HG02678 (cell line): ENCODE data around the gene ATP12A.

Experiments used
- ATAC-seq: cut with Tn5 transposase; IDR thresholded peaks from one replicate; pipeline ENCODE4 v1.9.1; 2021; ENCODE audit warnings: mild to moderate bottlenecking, moderate library complexity; ENCODE audit not compliant: unreplicated experiment

Gene ATP12A

GRCh38 chr13:24662195-24663088 is 17.8 kb upstream of the ATP12A start:
- ATAC-seq, result no peak

GRCh38 chr13:24663089-24663395 is 17.2 kb upstream of the ATP12A start:
- no peak for ATAC-seq

- ATAC-seq, result no peak
Measured at GRCh38 chr13:24663586-24663985, 16.6 kb upstream of the ATP12A start.

DNA sequence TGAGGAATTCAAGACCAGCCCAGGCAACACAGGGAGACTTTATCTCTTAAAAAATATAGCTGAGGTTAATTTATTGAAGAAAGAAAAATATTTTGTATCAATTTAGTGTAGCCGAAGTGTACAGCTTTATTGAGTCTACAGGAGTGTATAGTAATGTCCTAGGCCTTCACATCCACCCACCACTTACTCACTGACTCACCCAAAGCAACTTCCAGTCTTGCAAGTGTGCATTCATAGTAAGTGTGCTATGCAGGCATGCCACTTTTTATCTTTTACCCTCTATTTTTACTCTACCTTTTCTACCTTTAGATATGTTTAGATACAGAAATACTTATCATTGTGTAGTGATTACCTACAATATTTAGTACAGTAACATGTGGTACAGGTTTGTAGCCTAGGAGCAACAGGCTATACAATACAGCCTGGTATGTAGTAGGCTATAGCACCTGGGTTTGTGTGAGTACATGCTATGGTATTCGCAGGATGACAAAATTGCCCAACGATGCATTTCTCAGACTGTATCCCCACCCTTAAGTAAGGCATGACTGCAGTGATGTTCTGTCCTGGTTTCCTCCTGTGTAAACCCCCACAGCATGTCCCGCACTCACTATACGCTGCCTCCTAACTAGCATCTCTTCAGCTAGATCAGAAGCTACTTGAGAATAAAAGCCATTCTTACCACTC is 15.3 kb upstream of the ATP12A start:
- ATAC-seq, result no peak

- ATAC-seq, result no peak
Measured at GRCh38 chr13:24668511-24668910, 11.7 kb upstream of the ATP12A start.

DNA sequence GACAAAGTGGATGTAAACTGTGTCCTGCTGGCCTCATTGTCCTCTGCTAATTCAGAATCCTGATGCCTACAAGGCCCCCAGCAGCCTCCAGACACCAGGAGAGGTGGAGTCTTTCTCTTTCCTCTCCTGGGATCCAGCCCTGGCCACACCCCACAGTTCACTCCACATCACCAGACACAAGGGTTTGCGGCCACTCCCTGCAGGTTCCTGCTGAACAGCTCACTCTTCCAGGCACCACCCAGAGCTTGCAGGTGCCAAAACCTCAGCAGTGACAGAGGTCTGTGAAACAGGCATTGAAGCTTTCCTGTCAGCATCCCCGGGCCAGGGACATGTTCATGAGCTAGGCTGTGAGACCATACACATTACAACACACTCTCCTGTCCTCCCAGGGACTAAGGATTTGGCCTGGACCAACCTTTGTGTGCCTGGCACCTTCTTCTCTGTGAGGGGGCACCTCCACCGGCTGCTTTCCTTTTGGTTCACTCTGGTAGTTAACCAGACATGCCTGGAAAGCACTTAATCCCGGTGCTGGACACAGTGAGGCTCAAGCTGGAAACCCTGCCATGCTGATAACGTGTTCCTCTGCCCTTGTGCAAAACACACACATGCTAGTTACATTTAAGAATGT is 11.1 kb upstream of the ATP12A start:
- no peak for ATAC-seq

- no peak for ATAC-seq
Measured at GRCh38 chr13:24670174-24670573, 10.0 kb upstream of the ATP12A start.

DNA sequence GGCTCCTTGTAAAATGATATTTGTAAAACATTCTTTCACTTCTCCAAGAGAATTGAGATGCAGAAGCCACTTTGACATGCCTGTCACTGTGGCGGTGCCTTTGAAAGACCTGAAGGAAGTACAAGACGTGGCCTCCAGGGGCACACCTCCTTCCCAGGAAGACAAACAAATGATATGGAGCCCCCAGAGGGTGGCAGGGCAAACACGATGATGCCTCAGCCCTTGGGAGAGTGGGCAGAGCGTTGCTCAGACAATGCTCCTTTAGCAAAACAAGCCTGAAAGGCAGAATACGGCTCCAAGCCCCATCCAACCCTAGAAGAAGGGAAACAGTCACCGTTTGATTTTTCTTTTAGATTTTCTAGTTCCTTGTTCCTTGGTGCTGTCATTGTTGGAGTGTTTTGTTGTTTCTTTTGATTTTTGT is 9.2 kb upstream of the ATP12A start:
- ATAC-seq, result no peak

- ATAC-seq, result no peak
Measured at GRCh38 chr13:24671386-24672113, 8.7 kb upstream of the ATP12A start.

DNA sequence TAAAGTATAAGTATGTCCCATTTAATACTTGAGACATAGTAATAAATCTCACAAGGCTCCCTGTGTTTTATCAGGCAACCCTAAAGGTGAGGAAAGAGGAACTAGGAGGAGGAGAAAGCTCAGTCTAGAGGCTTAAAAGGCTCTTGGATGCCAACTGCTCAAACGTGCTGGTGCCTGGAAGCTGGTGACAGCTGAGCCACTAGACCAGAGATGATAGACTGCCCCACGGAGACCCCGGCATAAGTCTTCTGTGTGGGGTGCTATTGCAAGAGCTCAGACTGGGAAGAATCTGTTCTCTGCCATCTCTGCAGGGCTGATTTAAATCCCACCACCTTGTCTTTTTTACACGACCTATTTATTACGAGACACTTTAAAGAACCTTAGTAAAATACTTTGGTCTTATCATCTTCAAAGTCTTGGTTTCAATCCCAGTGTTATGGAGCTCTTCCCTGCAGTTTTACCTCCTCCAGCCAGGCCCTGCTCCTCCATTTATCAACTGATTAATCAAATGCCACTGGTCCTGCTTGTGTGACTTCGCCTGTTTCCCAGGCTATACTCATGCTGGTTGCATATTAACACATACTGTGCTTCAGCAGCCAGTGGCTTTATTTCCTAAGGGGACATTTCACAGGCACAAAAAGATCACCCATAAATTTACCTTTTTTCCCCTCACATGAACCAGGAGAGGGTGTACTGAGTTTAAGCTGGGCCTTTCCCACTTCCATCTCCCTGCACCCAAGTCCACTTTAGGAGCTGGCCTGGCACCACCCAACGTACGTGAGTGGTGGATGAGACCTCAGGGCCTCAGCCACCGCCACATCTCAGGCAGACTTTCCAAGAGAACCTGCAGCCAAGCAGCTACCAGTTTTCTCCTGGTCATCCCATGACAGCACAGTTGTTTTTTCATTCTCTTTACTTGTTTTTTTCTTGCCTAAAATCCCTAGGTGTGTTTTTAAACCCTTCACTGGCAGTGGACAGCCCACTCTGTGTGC is 7.8 kb upstream of the ATP12A start:
- no peak for ATAC-seq

- ATAC-seq, result no peak
Measured at GRCh38 chr13:24675806-24676570, 4.2 kb upstream of the ATP12A start.

DNA sequence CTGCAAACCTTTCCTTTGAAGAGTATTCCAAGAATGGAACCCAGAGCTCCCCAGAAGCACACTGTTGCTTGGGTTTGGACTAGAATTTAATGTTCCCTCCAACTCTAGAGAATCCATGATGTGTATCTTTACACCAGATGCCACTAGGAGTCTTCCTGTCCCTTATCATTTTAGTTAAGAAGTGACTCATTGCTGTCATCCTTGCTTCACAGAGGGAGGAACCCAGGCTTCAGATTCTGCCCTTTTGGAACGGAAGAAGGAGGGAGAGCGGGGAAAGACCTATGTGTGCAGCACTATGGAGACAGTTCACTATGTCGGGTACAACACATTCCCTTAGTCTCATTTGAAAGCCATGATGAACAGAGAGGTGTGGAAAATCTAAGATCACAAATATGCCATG is 2.1 kb upstream of the ATP12A start:
- no peak for ATAC-seq

DNA sequence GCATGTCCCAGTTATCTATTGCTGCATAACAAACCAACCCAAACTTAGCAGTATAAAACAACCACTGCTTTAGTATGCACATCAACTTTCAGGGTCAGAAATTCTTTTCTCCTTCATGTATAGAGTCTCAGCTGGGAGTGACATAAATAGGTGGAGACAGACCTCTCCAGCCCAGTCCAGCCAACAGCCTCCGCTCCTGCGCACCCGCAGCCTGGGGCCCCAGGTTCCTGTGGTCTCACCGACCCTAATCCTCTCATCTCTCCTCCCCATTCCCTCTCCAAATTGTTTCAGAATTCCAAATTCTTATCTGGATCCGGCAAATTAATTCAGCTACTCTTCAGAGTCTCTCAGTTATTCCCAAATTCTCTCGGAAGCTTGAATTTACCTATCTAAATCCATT is 522 bp upstream of the ATP12A start:
- no peak for ATAC-seq

- ATAC-seq, result no peak
Measured at GRCh38 chr13:24680921-24681604, 855 bp downstream of the ATP12A start.

- ATAC-seq, result no peak
Measured at GRCh38 chr13:24681930-24682329, 1.7 kb downstream of the ATP12A start.

DNA sequence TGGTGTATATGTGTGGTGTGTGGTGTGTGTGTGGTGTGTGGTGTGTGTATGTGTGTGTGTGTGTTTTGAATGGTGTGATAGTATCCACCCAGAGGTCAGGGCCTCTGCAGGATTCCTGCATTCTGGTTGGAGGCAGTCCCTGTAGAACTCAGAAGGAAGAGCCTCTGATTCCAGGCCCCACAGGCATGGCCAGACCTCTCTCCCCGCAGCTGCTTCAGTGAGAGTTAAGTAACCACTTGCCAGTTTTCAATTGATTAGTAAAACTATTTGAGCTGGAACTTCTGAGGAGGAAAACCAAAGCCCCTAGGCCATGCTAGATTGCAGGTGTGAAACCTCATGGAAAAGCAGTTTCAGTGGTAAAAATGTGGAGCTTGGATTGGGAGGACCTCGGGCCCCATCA is 2.1 kb downstream of the ATP12A start:
- no peak for ATAC-seq

GRCh38 chr13:24683351-24683750 is 3.1 kb downstream of the ATP12A start:
- ATAC-seq, result no peak

DNA sequence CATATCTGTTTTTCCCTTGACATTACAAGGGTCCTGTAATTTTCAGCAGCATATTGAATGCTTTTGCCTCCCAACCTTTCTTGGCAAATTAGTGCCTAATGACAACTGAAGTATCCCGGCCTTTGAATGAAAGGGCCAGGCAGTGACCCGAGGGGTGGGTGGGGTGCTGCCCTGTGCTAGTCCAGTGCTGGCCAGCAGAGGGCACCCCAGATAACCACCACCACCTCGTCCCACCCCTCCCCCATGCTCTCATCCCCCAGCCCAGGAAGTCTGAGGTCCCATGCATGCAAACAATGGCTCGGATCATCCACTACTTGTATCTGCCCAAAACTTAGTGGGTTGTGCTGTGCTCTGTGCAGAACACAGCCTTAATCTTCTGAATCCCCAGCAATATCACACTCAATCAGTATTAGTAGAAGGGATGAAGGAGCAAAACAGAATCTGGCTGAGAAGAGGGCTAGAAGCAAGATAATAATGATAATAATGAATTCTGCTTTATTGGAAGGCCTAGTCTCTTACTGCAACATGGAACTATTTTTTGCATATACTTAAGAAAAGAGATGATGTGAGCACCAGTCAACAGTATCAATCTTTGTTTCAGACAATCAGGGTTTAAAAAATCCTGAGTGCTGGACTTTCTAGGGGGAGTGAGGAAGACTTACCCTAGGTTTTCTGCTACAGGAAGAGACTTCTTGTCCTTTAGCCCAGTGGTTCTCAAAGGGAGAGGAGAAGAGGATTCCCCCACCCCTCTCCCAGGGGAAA is 3.8 kb downstream of the ATP12A start:
- ATAC-seq, result peak; percentile 56
